ENCODE data around the gene NRM.
"Not testable (repeated sequence)": the region's sequence is repeated elsewhere in the genome, so short reads cannot be mapped to it uniquely, and the experiment has no call there.

Gene NRM

DNA sequence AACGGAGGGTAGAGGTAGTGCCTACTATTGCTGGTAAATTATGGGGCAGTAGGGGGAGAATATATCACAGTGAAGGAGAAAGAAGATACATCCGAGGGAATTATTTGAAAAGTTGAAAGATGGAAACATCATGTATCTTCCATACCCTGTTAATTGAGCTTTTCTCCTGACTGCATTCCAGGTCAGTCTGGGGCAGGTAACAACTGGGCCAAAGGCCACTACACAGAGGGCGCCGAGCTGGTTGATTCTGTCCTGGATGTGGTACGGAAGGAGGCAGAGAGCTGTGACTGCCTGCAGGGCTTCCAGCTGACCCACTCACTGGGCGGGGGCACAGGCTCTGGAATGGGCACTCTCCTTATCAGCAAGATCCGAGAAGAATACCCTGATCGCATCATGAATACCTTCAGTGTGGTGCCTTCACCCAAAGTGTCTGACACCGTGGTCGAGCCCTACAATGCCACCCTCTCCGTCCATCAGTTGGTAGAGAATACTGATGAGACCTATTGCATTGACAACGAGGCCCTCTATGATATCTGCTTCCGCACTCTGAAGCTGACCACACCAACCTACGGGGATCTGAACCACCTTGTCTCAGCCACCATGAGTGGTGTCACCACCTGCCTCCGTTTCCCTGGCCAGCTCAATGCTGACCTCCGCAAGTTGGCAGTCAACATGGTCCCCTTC is 32.5 kb upstream of the NRM start:
- Mint-ChIP-seq H3K4me1 (ENCODE audit: low read depth) (peaks cover 53% of the 10 kb centered on the region), H3K36me3 (ENCODE audit: low read depth) (peaks cover 91% of the 10 kb centered on the region), H3K4me3 (peak overlapping the region; percentile 99), H3K27ac (peak overlapping the region; percentile 98)
- not testable (repeated sequence) for H3K9me3 Mint-ChIP-seq, H3K27me3 Mint-ChIP-seq, DNase-seq

DNA sequence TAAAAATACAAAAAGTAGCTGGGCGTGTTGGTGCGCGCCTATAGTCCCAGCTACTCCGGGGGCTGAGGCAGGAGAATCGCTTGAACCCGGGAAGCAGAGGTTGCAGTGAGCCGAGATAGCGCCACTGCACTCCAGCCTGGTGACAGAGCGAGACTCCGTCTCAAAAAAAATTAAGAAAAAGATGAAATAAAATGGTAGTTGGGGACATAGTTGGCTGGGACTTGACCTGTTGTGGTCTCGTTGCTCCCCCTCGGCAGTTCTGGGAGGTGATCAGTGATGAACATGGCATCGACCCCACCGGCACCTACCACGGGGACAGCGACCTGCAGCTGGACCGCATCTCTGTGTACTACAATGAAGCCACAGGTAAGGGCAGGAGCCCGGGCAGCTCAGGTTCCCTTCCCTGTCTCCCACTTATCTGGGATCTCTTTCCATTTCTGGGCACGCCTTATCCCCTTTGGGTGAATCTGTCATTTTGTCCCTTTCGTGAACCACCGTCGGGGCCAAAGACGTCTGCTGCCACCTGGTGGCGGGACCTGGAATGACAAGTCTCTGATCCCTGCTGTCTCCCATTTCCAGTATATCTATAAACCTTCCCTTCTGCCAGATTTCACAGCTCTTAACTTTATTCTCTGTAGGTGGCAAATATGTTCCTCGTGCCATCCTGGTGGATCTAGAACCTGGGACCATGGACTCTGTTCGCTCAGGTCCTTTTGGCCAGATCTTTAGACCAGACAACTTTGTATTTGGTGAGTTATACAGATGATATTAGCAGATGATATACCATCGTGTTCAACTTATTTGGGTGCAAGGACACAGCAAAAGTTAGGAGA is 31.7 kb upstream of the NRM start:
- no peaks in the 10 kb centered on the region for H3K27me3 Mint-ChIP-seq
- peaks cover 85% of the 10 kb centered on the region for H3K36me3 Mint-ChIP-seq (ENCODE audit: low read depth)
- H3K4me3 Mint-ChIP-seq = peak overlapping the region; percentile 99
- peaks cover 56% of the 10 kb centered on the region for H3K4me1 Mint-ChIP-seq (ENCODE audit: low read depth)
- peak overlapping the region; percentile 98 for H3K27ac Mint-ChIP-seq
- H3K9me3 Mint-ChIP-seq = no peaks in the 10 kb centered on the region
- DNase-seq = peak; percentile 92

DNA sequence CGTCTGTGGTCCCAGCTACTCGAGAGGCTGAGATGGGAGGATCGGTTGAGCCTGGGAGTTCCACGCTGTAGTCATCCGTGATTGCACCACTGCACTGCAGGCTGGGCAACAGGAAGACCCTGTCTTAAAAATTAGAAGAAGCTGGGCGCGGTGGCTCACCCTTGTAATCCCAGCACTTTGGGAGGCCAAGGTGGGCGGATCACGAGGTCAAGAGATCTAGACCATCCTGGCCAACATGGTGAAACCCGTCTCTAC is 31.2 kb upstream of the NRM start:
- peak overlapping the region; percentile 98 for H3K27ac Mint-ChIP-seq
- peak overlapping the region; percentile 99 for H3K4me3 Mint-ChIP-seq
- DNase-seq = peak; percentile 56
- peaks cover 58% of the 10 kb centered on the region for H3K4me1 Mint-ChIP-seq (ENCODE audit: low read depth)
- not testable (repeated sequence) for H3K9me3 Mint-ChIP-seq, H3K27me3 Mint-ChIP-seq
- peaks cover 84% of the 10 kb centered on the region for H3K36me3 Mint-ChIP-seq (ENCODE audit: low read depth)

DNA sequence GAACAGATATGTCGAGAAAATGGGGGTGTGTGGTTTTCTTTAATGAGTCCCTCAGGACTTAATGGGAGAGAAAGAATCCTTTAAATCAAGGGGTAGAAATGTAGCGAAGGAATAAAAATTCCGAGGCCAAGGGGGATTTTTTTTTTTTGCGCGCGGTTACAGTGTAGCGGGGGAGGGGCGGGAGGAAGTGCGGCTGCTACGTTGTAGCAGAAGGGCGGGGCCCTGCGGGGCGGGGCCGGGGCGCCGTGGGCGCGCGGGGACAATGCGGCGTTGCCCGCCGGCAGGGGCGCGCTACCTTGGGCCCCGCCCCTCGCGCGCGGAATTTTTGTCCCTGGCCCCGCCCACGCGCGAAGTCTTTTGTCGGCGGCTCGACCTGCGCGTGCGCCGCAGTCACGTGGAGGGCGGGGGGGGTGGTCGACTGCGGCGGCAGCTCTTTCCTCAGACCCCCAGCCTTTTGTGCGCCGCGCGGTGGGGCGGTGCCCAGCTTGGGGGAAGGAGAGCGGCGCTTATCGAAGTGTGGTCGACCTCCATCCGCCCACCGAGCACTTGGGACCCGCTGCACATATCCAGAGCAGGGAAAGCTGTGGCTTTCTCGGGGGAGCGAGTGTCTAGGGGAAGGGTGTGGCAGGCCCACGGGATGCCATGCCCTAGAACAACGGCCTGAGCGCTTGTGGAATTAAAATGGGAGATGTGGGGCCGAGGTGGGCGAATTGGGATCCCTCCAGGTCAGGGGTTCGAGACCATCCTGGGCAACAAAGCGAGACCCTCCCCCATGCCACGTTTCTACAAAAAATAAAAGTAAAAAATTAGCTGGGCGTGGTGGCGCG is 30.6 kb upstream of the NRM start:
- Mint-ChIP-seq H3K4me3 (peak overlapping the region; percentile 99), H3K36me3 (ENCODE audit: low read depth) (peaks cover 84% of the 10 kb centered on the region), H3K9me3 (peaks cover 2% of the 10 kb centered on the region), H3K4me1 (ENCODE audit: low read depth) (peaks cover 61% of the 10 kb centered on the region), H3K27me3 (no peaks in the 10 kb centered on the region), H3K27ac (peak overlapping the region; percentile 98)
- peak; percentile 97 for DNase-seq

DNA sequence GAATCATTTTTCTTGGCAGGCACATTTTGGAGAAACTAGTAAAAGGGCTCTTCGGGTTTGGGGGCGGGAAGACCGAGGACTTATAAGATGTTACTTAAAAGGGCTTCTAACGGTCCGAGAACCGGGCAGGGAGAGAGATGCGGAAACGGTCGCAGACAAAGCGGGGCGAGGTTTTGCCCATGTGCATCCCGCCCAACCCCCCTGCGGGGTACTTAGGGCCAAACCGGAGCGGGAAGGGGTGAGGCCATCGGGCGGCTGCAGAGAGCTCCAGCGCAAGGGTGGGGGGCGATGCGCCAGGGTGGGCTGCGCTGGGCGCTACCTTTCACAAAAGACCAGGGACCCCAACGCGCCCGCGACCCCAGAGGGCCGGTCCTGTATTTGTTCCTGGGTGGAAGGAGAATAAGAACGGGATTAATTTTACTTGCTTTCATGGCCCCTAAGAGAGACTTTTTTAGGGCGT is 30.0 kb upstream of the NRM start:
- Mint-ChIP-seq H3K27me3 (no peaks in the 10 kb centered on the region), H3K4me3 (peak overlapping the region; percentile 99), H3K4me1 (ENCODE audit: low read depth) (peaks cover 64% of the 10 kb centered on the region), H3K36me3 (ENCODE audit: low read depth) (peaks cover 83% of the 10 kb centered on the region), H3K9me3 (peaks cover 2% of the 10 kb centered on the region), H3K27ac (peak overlapping the region; percentile 98)
- peak; percentile 84 for DNase-seq

DNA sequence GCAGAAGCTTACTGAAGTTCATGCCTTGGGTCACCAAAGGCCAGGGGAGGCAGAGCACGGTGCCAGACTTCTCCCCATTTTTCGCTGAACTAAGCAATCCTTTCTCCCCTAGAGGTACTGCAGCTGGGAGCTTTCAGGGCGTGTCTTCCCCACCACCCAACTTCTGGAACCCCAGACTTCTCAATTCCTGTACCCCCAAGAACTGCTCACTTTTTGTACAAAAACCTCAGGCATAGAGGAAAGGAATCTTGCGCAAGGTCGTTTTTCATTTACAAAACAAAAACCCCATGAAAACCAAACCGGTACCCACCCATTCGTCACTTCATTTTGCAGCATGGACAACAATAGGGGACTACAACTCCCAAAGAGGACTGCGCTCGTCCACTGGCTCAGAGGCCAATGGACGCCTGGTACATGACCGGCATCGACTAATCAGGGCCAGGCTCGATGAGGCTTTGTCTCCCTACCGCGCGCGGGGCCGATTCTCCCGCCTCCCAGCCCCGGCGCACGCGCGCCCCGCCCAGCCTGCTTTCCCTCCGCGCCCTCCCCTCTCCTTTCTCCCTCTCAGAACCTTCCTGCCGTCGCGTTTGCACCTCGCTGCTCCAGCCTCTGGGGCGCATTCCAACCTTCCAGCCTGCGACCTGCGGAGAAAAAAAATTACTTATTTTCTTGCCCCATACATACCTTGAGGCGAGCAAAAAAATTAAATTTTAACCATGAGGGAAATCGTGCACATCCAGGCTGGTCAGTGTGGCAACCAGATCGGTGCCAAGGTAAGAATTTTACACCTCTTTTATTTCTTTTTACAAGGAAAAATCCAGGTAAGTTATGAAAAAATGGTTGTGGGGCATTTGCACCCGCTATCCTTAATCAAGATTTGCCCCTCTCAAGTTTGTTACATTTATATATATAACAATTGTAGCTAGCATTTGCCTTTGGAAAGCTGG is 29.3 kb upstream of the NRM start, which contains the start of gene TUBB:
TSS of gene TUBB (plus strand) at position 562 of the 947 bp plus-strand sequence. CDS start at position 717, 155 bp downstream.
- H3K4me1 Mint-ChIP-seq (ENCODE audit: low read depth) = peaks cover 65% of the 10 kb centered on the region
- peaks cover 83% of the 10 kb centered on the region for H3K36me3 Mint-ChIP-seq (ENCODE audit: low read depth)
- peak; percentile 96 for DNase-seq
- peak within 1 kb of the TSS; percentile 99 for H3K4me3 Mint-ChIP-seq
- peak within 1 kb of the TSS; percentile 98 for H3K27ac Mint-ChIP-seq
- H3K27me3 Mint-ChIP-seq = no peaks in the 10 kb centered on the region
- peaks cover 2% of the 10 kb centered on the region for H3K9me3 Mint-ChIP-seq

DNA sequence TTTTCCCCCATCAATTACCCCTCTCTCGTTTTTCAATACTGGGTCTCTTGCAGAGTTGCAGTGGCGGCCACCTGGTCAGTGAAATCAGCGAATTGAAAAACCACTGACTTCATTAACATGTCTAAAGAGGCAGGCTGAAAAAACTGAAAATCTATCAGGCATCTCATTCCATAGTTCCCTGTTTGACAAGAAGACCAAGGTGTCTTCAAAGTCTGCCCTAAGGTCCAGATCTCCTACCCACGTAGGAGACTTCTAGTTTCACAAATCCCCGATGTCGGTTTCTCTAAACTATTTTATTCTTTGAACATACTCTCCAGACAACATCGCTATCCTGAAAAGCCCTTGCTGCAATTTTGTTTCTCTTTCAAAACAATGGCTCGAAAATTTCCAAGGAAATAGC is 28.6 kb upstream of the NRM start:
- Mint-ChIP-seq H3K36me3 (ENCODE audit: low read depth) (peaks cover 83% of the 10 kb centered on the region), H3K4me3 (peak overlapping the region; percentile 99), H3K27me3 (no peaks in the 10 kb centered on the region), H3K4me1 (ENCODE audit: low read depth) (peaks cover 63% of the 10 kb centered on the region), H3K27ac (peak overlapping the region; percentile 98), H3K9me3 (peaks cover 2% of the 10 kb centered on the region)
- no peak for DNase-seq

DNA sequence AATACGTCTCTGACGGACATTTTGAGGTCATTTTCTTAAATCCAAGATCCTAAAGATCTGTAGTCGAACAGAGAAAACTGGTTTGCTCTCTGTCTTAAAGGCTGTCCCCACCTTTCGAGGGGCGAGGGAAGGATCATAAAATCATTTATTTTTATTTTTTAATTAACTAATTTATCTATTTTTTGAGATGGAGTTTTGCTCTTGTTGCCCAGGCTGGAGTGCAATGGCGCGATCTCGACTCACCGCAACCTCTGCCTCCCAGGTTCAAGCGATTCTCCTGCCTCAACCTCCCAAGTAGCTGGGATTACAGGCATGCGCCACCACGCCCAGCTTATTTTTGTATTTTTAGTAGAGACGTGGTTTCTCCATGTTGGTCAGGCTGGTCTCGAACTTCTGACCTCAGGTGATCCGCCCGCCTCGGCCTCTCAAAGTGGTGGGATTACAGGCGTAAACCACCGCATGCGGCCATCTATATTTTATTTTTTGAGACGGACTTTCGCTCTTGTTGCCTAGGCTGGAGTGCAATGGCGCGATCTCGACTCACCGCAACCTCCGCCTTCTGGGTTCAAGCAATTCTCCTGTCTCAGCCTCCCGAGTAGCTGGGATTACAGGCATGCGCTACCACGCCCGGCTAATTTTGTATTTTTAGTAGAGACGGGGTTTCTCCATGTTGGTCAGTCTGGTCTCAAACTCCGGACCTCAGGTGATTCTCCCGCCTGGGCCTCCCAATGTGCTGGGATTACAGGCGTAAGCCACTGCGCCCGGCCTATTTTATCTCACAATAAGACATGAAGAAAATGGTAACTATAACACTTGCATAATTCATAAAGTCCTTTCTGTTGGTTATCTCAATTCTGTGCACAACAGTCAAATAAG is 27.3 kb upstream of the NRM start:
- H3K27me3 Mint-ChIP-seq, DNase-seq, H3K9me3 Mint-ChIP-seq: not testable (repeated sequence)
- peaks cover 51% of the 10 kb centered on the region for H3K4me1 Mint-ChIP-seq (ENCODE audit: low read depth)
- H3K27ac Mint-ChIP-seq = peak overlapping the region; percentile 98
- peak overlapping the region; percentile 99 for H3K4me3 Mint-ChIP-seq
- H3K36me3 Mint-ChIP-seq (ENCODE audit: low read depth) = peaks cover 83% of the 10 kb centered on the region

DNA sequence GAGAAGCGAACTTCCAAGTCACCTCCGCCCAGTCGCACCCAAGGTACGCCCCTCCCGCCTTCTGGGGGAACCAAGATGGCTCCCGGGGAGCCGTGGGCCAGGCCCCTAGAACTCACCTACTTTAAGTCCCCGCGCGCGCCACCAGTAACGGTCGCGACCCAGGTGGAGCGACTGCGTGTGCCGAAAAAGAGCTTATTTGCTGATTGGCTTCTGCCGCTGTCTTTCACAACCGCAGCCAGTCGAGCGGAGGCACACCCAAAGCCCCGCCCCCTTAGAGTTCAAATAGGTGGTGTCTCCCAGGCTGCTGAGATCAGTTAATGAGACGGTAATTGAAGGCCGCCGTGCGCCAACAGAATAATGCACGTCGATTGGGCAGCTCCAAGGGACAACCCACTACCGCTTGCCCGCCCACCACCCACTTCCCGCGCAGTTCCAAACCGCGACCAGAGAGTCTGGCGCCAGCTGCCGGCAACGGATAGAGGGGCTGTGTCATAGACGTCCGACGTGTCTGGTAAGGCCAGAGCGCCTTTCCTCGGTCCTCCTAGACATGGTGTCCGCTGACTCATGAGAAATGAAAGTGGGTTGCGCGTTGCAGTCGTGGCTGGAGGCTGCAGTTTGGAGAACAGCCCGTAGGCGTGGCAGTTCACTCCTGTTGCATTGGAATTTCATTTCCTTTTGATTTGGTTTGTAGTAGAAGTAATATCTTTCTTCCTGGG is 26.5 kb upstream of the NRM start, which contains the start of gene MDC1:
TSS of gene MDC1 (minus strand) at position 153 of the 716 bp plus-strand sequence. CDS start 2,106 bp downstream, outside the sequence.
- H3K4me3 Mint-ChIP-seq = peak within 1 kb of the TSS; percentile 99
- H3K27ac Mint-ChIP-seq = peak within 1 kb of the TSS; percentile 96
- peaks cover 47% of the 10 kb centered on the region for H3K4me1 Mint-ChIP-seq (ENCODE audit: low read depth)
- DNase-seq = peak; percentile 98
- peaks cover 2% of the 10 kb centered on the region for H3K9me3 Mint-ChIP-seq
- no peaks in the 10 kb centered on the region for H3K27me3 Mint-ChIP-seq
- peaks cover 83% of the 10 kb centered on the region for H3K36me3 Mint-ChIP-seq (ENCODE audit: low read depth)

DNA sequence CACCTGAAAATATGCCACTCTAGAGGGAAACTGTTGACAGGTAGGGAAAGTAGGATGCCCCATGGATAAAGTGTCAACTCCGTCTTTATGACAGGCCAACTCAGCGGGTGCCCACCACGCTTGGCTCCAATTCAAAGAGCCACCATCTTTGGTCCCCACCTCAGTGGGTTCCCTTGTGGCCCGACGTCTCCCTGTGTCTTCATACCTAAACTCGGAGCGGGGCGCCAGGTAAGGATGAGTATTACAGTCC is 26.0 kb upstream of the NRM start:
- H3K9me3 Mint-ChIP-seq = peaks cover 2% of the 10 kb centered on the region
- H3K4me3 Mint-ChIP-seq = peak overlapping the region; percentile 99
- DNase-seq = no peak
- H3K4me1 Mint-ChIP-seq (ENCODE audit: low read depth) = peaks cover 52% of the 10 kb centered on the region
- peak overlapping the region; percentile 96 for H3K27ac Mint-ChIP-seq
- no peaks in the 10 kb centered on the region for H3K27me3 Mint-ChIP-seq
- H3K36me3 Mint-ChIP-seq (ENCODE audit: low read depth) = peaks cover 83% of the 10 kb centered on the region

DNA sequence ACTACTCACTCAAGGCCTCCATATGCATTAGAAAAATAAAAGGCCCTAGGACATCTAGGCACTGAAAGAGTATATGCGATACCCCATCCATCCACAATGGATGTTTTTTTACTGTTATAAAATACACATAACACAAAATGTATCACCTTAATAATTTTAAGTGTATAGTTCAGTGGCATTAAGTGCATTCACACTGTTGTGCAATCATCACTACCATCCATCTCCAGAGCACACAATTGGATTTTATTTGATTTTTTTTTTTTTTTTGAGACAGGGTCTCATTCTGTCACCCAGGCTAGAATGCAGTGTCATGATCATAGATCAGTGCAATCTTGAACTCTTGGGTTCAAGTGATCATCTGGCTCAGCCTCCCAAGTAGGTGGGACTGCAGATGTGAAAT is 23.5 kb upstream of the NRM start:
- peaks cover 47% of the 10 kb centered on the region for H3K4me1 Mint-ChIP-seq (ENCODE audit: low read depth)
- peaks cover 81% of the 10 kb centered on the region for H3K36me3 Mint-ChIP-seq (ENCODE audit: low read depth)
- no peak overlapping the region for H3K4me3 Mint-ChIP-seq
- H3K27ac Mint-ChIP-seq = no peak overlapping the region
- DNase-seq = no peak
- H3K27me3 Mint-ChIP-seq = no peaks in the 10 kb centered on the region
- peaks cover 2% of the 10 kb centered on the region for H3K9me3 Mint-ChIP-seq

DNA sequence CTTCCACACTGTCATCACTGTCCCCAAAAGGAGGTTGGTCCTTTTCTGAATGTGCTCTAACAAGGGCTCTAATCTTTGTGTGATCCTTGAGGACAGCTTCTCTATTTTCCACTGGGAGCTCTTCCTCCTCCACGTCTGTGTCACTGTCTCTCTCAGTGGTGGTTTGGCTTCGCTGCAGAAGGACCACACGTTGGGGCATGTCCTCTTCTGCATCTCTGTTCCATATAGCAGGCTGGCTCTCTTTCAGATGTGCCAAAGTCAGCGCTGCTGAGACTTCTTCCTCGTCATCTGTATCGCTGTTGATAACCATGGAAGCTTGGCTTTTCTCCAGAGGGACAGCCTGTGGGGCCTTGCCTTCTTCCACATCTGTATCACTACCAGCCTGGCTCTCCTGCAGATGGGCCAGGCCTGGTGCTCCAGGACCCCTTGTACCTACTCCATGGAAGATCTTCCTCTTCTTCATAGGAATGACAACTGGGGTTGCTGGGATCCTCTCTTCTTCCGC is 21.7 kb upstream of the NRM start:
- Mint-ChIP-seq H3K9me3 (peaks cover 2% of the 10 kb centered on the region), H3K4me3 (no peak overlapping the region), H3K36me3 (ENCODE audit: low read depth) (peaks cover 90% of the 10 kb centered on the region), H3K27ac (peak overlapping the region; percentile 64), H3K27me3 (no peaks in the 10 kb centered on the region), H3K4me1 (ENCODE audit: low read depth) (peaks cover 35% of the 10 kb centered on the region)
- DNase-seq = no peak
